ENCODE measurements around the gene COL16A1.

Gene COL16A1

DNA sequence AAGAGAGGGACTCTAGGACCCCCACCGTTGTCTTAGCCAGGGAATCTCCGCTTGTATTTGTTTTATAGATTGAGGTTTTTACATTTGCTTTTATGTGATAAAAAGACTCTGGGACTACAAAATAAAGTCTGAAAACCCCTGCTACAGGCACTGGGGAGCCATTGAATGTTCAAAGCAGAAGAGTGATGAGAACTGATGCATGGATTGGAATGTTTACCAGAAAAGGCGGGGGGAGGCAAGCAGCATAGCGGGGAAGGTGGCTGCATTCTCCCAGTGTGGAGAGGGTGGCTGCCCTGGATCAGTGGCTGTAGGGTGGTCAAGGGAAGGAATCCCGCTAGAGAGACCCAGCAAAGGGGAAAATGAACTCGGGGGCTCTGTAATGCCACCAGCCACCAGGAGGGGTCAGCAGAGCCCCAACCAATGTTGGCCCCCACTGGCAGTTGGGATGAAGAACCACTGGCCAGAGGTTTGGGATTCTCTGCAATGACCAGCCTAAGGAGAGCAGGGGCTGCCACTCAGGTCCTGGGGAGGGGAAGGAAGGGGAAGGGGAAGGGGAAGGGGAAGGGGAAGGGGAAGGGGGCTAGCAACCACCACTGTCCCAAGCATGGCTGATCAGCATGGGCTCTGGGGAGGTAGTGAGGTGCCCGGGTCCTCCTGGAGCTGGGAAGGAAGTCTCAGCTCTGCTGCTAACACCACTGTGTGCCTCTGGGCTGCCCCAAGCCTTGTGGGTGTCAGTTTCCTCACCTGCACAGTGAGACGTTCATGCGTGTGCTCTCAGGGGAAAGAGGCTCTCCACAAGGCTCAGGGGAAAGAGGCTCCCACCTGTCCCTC lies 40.0 kb downstream of the COL16A1 start:
- peak; percentile 17 for DNase-seq

DNA sequence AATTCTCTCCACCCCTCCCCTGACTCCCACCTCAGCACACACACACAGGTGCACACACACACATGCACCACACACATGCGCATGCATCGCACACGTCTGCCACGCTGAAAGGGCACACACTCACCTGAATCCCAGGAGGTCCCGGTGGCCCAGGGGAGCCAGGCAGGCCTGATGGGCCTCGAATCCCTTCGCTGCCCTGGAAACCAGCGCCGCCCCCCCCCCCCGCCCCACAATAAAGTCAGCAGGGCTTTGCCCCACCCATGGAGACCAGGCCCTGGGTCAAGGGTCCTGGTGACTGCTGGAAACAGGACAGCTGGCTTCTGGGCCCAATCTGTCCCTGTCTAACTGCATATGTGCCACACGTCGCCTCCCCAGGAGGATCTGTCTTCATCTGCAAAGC lies 41.4 kb downstream of the COL16A1 start:
- no peak for DNase-seq

DNA sequence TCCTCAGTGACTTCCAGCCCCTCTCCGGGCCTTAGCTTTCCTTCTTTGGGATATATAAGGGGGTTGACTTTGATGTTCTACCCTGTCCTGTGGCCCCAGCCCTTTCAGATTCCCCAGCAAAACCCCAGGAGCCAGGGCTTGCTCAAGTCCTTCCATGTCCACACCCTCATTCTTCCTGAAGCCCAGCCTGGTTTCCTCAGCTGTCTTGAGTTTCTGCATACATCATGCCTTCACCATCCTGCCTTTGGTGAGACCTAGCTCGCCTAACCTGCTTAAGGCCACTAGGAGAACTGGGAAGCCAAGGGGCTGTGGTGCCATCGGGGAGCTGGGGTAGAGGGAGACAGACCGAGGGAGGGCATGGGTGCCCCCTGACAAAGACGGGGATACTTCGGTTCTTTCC lies 42.0 kb downstream of the COL16A1 start:
- no peak for DNase-seq

GRCh38 chr1:31660871-31661455 lies 42.9 kb downstream of the COL16A1 start:
- no peak for DNase-seq

DNA sequence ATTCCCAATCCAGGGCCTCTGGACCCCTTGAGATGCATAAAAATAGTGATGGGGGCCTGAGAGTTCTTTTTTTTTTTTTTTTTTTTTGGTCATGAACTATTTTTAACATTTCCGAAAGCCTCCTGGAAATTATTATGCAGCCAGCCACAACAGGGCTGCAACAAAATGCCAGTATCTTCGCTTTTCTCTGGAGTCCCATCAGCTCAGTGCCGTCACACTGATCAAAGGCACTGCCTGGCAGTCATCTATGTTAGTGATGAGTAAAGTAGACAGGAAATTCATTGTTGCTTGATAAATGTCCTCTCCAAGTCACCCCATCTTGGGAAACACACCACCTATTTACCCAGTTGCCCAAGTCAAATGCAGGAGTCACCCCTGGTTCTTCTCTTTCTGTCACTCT lies 43.9 kb downstream of the COL16A1 start:
- no peak for DNase-seq

GRCh38 chr1:31658721-31659120 lies 45.1 kb downstream of the COL16A1 start:
- DNase-seq = no peak

GRCh38 chr1:31657972-31658510 lies 45.8 kb downstream of the COL16A1 start:
- no peak for DNase-seq

GRCh38 chr1:31657020-31657804 lies 46.6 kb downstream of the COL16A1 start:
- DNase-seq = no peak

DNA sequence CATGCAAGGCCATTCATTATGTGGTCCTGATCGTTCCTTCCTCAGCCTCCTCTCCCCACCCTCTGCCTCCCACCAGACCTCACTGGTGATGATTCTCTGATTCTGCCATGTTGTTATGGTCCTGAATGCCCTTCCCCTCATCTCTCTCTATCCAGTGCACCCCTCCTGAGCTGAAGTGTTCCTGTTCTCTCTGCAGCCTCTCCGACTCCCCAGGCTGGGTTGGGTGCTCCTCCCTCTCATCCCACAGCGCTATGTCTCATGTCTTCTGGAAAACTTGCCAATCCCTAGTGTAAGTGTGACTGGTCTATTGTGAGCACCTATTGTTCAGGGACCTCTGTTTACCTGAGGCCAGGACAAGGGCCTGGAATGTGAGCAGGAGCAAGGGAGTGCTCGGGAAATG lies 48.1 kb downstream of the COL16A1 start:
- DNase-seq = no peak

DNA sequence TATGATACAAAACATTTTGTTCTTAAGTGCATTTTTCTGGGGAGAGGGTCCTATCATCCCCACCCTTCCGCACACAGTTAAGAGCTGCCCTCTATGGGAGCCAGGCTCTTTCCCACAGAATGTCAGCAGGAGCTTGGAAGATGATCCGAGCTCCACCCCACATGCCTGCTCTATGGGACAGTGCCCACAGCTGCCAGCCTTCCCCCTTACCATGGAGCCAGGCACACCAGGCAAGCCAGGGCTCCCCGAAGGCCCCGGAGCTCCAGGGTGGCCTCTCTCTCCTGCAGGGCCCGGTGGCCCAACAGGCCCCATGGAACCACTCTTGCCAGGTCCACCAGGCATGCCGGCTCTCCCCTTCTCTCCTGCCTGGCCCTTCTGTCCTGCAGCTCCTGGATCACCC lies 48.7 kb downstream of the COL16A1 start:
- no peak for DNase-seq

DNA sequence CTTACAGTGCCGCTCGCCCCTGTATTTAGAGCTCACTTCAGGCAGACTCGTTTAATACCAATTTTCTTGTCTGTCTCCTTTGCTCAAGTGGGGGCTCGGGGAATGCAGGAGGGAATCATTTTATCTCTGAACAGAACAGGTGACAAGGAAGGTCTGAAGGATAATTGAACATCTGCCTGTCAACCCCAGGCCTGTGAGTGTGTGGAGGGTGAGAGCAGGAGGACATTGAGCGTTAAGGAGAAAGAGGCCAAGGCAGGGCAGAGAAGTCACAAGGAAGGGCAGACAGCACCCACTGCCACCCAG lies 49.4 kb downstream of the COL16A1 start:
- no peak for DNase-seq

DNA sequence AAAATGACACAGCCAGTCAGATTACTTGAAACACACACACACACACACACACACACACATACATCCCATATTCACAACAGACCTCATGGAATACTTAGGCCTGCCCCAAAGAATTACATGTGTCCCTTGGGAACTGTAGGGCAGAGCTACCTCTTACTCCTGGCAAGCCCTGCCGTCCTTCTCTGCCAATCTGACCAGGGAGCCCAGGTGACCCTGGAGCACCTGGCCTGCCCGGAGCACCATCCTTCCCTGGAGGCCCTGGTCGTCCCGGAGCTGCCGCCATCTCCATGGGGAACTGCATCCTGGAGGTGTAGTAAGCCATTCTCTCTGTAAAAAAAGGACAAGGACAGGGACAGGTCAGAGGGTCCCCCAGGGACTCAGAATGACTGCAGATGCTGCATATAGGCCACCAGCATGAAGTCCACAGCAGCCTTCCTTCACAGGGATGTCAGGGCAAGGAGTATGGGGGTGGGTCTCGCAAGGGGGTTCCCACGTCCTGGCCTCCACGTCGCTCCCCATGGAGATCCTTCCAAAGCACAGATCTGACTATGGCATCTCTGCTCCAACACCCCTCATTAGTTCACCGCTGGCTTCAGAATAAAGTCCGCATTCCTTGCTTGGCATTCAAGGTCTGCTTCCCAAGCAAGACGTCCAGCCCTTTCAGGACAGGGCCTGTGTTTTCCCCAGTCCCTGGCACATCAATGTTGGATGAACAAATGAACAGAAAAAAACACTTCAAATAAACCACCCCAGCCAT lies 49.9 kb downstream of the COL16A1 start:
- no peak for DNase-seq

- DNase-seq = no peak
Measured at GRCh38 chr1:31652891-31653499, 50.8 kb downstream of the COL16A1 start.

GRCh38 chr1:31651766-31652165 lies 52.1 kb downstream of the COL16A1 start:
- DNase-seq = no peak

DNA sequence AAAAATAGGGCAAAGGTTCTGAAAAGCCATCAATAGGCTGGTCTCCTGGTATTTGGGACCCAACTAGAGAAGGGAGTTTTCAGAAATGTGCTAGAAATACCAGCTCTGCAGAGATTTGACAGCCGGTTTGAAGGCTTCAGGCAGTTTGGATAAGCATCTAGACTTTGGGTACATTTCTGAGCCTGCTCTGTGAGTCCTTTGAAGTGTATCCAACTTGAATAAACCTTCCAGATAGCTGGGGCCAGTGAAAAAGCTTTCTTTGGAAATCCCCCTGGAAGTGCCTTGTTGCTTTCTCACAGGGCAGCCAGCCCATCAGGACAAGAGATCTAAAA lies 52.8 kb downstream of the COL16A1 start:
- no peak for DNase-seq

- no peak for DNase-seq
Measured at GRCh38 chr1:31650161-31651088, 53.4 kb downstream of the COL16A1 start.

DNA sequence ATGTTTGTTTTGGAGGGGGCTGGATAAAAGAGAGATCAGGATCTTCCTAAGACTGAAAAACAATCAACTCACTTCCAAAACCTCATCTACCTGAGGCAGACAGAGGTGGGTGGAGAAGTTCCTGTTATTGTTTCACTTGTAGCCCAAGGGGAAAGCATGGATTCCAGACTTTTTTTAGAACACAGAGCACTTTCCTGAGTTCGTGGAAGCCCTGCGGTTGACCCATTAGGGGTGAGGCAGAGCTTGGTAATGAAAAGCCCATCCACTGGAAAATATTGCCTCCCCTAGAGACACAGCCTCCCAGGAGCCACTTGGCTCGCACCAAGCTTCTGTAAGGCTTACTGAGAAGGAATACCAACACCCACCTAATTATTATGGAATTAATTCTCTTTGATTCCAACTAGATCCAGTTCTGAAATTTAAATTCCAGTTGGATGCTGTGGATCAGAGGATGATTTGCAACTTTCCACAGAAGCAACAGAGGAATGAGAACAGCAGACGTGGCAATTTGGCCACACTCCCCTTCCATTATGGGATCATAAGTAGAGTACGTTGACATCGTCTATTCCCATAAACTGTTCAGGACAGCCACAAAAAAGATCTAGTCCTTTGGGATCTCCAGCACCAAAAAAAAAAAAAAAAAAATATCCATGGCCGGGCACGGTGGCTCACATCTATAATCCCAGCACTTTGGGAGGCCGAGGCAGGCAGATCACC lies 55.0 kb downstream of the COL16A1 start:
- DNase-seq = no peak

DNA sequence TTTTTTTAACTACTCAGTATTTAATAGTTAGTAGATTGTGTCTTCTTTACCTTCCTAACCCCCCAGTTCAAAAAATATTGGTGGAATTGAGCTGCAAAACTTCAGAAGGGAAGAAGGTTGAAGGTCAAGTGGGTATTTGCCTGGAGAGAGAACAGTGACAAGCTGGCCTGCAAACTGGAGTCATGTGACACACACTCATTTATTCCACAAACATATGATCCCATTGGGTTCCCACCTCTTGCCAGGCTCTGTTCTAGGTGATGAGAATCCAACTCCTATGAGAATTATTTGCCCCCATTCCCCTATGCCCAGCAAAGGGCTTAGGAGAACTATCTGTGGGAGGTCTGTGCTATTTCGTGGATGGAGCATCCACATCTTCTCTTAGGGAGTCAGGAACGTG lies 55.6 kb downstream of the COL16A1 start:
- DNase-seq = no peak

- no peak for DNase-seq
Measured at GRCh38 chr1:31647106-31647505, 56.7 kb downstream of the COL16A1 start.

GRCh38 chr1:31646259-31646960 lies 57.4 kb downstream of the COL16A1 start:
- no peak for DNase-seq

DNA sequence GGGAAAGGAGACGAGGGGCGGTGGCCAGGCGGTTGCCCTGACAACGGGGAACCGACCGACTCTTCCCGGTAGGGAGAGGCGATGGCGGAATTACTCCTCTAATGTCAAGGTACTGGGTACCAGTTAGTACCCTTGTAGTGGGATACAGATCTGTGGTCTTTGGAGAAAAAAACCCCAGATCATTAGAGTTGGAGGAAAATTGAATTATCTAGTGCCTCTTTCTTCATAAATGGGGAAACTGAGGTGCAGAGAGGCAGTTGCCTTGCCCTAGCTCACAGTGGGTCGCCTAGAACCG lies 58.6 kb downstream of the COL16A1 start:
- no peak for DNase-seq
